ENCODE measurements around the gene PON1.

DNA sequence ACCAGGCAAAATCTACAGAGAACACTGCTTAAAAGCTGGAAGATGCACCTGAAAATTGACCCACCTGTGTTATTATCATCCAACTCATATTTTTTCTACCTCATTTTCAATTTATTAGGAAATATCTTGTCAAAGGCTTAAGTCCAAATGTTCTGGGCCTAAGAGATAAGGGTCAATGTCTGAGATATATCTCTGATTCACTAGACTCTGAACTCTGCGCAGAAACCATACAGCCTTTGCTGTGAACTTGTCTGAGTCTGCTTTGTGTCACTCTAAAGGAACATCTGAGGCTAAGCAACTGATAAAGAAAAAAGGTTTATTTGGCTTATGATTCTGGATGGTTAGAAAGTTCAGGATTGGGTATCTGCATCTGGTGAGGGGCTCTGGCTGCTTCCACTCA is 3.7 kb downstream of the PON1 start:
- TF ChIP-seq CTCF (IDR thresholded peaks at IDR 0.05) (no peak), POLR2A (IDR thresholded peaks at IDR 0.05) (no peak)
